Calu3 (cell line): ENCODE measurements around the gene KRT81. TPM values are rescaled to one million over a fixed set of nuclear protein-coding genes. Genes with fewer than 3 reads are reported as not detected.
A peak's percentile ranks its signal among the peaks of the same experiment; 100 is the strongest.

Experiments used
- BruUV-seq: library from RNA; stranded (reverse); fragments of 400-500 nt; replicated peaks from 2 replicates; lab custom pipeline; 2021; lab: Mats Ljungman, UMichigan
- CTCF ChIA-PET: fragments of 300-600 bp; sonication (Branson Sonifier 250); formaldehyde crosslinking; loops from one replicate; lab custom pipeline; 2022; ENCODE audit warnings: antibody characterized with exemption; lab: Charles Lee
- DNase-seq: peaks from one replicate; pipeline ENCODE4 v3.0.0; 2022
- H3K27ac Mint-ChIP-seq: one replicate; pipeline ENCODE4 v1.8.0; 2022; ENCODE audit warnings: mixed read lengths; ENCODE audit not compliant: unreplicated experiment
- H3K27me3 Mint-ChIP-seq: one replicate; pipeline ENCODE4 v1.8.0; 2022; ENCODE audit warnings: mixed read lengths; ENCODE audit not compliant: unreplicated experiment
- H3K36me3 Mint-ChIP-seq: one replicate; pipeline ENCODE4 v1.8.0; 2022; ENCODE audit warnings: mild to moderate bottlenecking, moderate library complexity, mixed read lengths; ENCODE audit not compliant: insufficient read depth, unreplicated experiment
- H3K4me1 Mint-ChIP-seq: one replicate; pipeline ENCODE4 v1.8.0; 2022; ENCODE audit warnings: mild to moderate bottlenecking, low read depth, mixed read lengths; ENCODE audit not compliant: unreplicated experiment
- H3K4me3 Mint-ChIP-seq: one replicate; pipeline ENCODE4 v1.8.0; 2022; ENCODE audit warnings: mild to moderate bottlenecking, low read depth, moderate library complexity, mixed read lengths; ENCODE audit not compliant: unreplicated experiment
- H3K9me3 Mint-ChIP-seq: one replicate; pipeline ENCODE4 v1.8.0; 2022; ENCODE audit warnings: low read depth, mixed read lengths; ENCODE audit not compliant: unreplicated experiment
- intact Hi-C: fragments of 100-400 bp; cut with micrococcal nuclease; formaldehyde crosslinking; loops from one replicate; pipeline ENCODE4 v1.10.0; 2022; ENCODE audit not compliant: unreplicated experiment
- total RNA-seq: library from RNA; stranded (reverse); gene quantifications from 2 replicates; pipeline ENCODE4 v1.2.3, GENCODE V29; 2022
- TF ChIP-seq, protein P1 (sequence below): fragments of 200-600 bp; IDR thresholded peaks from one replicate; pipeline ENCODE4 v1.8.0; 2022; ENCODE audit warnings: antibody characterized with exemption; ENCODE audit not compliant: unreplicated experiment

KRT81 gene
- total RNA-seq, 1 experiment from 2014 or later: 0.28 TPM

DNA sequence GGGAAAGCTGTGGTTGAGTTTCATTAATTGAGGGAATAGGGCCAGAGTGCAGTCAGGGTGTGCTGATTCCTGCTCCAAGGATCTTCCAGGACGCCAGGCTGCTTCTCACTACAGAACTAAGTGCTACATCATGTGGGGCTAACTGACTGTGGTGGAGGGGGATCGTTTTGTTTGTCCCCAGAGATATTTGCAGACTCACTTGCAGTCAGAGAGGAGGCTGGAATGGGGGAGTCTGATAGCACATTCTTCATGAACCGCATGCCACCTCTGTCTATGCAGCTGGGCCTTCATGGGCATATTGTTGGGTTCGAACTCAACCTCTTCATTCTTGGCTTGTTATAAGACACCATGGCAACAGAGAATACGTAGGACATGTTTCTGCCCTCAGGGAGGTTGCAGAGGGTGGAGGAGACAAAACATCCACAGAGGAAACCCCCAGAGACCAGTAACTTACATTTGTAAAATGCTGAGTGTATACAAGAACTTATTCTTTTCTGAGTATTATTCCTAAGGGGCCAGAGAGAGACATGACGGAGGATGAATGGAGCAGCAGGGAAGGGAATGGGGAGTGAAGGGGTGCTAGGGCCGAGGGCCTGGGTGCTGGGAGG is 45.3 kb downstream of the KRT81 start:
- H3K27ac Mint-ChIP-seq: peak overlapping the region; percentile 96
- DNase-seq: no peak
- H3K36me3 Mint-ChIP-seq: peaks cover 100% of the 10 kb centered on the region
- H3K4me3 Mint-ChIP-seq: peak overlapping the region; percentile 70
- TF ChIP-seq, protein P1, sequence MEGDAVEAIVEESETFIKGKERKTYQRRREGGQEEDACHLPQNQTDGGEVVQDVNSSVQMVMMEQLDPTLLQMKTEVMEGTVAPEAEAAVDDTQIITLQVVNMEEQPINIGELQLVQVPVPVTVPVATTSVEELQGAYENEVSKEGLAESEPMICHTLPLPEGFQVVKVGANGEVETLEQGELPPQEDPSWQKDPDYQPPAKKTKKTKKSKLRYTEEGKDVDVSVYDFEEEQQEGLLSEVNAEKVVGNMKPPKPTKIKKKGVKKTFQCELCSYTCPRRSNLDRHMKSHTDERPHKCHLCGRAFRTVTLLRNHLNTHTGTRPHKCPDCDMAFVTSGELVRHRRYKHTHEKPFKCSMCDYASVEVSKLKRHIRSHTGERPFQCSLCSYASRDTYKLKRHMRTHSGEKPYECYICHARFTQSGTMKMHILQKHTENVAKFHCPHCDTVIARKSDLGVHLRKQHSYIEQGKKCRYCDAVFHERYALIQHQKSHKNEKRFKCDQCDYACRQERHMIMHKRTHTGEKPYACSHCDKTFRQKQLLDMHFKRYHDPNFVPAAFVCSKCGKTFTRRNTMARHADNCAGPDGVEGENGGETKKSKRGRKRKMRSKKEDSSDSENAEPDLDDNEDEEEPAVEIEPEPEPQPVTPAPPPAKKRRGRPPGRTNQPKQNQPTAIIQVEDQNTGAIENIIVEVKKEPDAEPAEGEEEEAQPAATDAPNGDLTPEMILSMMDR: no peak
- no TSS peak for BruUV-seq
- H3K9me3 Mint-ChIP-seq: no peaks in the 10 kb centered on the region
- peaks cover 72% of the 10 kb centered on the region for H3K4me1 Mint-ChIP-seq
- no peaks in the 10 kb centered on the region for H3K27me3 Mint-ChIP-seq
- CTCF ChIA-PET: no interaction called here
- intact Hi-C loops: loop anchor here (10.0 kb wide), 1 partner anchor 79 kb away; the partner anchor contains the start of gene KRT83

DNA sequence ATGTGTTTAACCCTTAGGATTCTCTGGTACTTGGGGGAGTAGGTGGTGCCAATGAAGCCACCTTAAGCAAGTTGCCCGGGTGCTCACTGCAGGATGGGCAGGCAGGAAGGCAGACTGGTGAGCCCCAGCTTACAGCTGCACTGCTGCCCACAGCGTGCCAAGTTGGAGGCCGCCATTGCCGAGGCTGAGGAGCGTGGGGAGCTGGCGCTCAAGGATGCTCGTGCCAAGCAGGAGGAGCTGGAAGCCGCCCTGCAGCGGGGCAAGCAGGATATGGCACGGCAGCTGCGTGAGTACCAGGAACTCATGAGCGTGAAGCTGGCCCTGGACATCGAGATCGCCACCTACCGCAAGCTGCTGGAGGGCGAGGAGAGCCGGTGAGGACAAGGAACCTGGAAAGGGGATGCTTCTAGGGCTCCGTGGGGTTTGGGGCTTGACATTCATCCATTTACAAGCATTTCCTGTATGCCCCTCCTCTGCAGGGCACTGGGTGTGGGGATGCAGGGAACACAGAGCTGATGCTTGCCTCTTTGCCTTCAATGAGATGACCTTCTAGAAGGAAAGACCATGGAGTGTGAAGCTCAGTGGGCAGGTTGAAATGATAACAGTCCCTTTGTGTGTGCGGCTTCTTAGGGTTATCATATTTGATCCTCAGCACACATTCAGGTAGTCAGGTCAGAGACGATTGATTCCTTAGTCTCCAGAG is 45.9 kb downstream of the KRT81 start:
- TF ChIP-seq, protein P1: no peak
- CTCF ChIA-PET: interaction anchor here (1.8 kb wide), 1 partner anchor 35 kb away, joined by 6 read pairs; no protein-coding TSS in a partner anchor
- Mint-ChIP-seq H3K27me3 (no peaks in the 10 kb centered on the region), H3K9me3 (no peaks in the 10 kb centered on the region), H3K36me3 (peaks cover 98% of the 10 kb centered on the region), H3K27ac (peak overlapping the region; percentile 96), H3K4me1 (peaks cover 75% of the 10 kb centered on the region), H3K4me3 (peak overlapping the region; percentile 70)
- intact Hi-C loops: loop anchor here (10.0 kb wide), 1 partner anchor 79 kb away; the partner anchor contains the start of gene KRT83
- no TSS peak for BruUV-seq
- DNase-seq: peak; percentile 28

DNA sequence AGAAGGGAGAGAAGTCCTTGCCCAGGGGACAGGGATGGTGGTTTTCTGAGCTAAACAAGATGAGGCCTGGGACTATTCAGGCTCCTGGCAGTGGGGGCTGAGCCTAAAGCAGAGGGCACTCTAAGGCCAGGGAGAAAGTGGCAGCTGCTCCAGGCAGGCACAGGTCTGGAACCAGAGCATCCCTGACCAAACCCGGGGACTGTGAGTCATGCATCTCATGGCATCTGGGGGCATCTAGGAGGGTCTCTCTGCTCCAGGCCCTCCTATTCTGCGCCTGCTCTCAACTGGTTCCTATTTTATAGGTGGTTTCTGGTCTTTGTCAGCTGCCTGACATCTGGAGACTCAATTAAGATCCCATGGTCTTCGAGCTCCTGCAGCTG is 46.7 kb downstream of the KRT81 start:
- CTCF ChIA-PET: interaction anchor here (0.9 to 1.8 kb wide), 5 partner anchors 13 to 97 kb away, joined by 4 to 10 read pairs (median 4); no protein-coding TSS in a partner anchor
- TF ChIP-seq, protein P1: no peak
- H3K36me3 Mint-ChIP-seq: peaks cover 98% of the 10 kb centered on the region
- no peaks in the 10 kb centered on the region for H3K9me3 Mint-ChIP-seq
- H3K4me3 Mint-ChIP-seq: peak overlapping the region; percentile 61
- DNase-seq: peak; percentile 23
- H3K4me1 Mint-ChIP-seq: peaks cover 67% of the 10 kb centered on the region
- BruUV-seq: no TSS peak
- peak overlapping the region; percentile 96 for H3K27ac Mint-ChIP-seq
- intact Hi-C loops: loop anchor here (10.0 kb wide), 1 partner anchor 80 kb away; the partner anchor contains the start of gene KRT83
- H3K27me3 Mint-ChIP-seq: no peaks in the 10 kb centered on the region

- no peaks in the 10 kb centered on the region for H3K9me3 Mint-ChIP-seq
- H3K27ac Mint-ChIP-seq: peak overlapping the region; percentile 96
- H3K4me1 Mint-ChIP-seq: peaks cover 65% of the 10 kb centered on the region
- peak overlapping the region; percentile 61 for H3K4me3 Mint-ChIP-seq
- intact Hi-C loops: loop anchor here (10.0 kb wide), 1 partner anchor 81 kb away; the partner anchor contains the start of gene KRT83
- peaks cover 98% of the 10 kb centered on the region for H3K36me3 Mint-ChIP-seq
- no TSS peak for BruUV-seq
- H3K27me3 Mint-ChIP-seq: no peaks in the 10 kb centered on the region
- CTCF ChIA-PET: interaction anchor here (0.9 to 1.8 kb wide), 5 partner anchors 12 to 96 kb away, joined by 4 to 10 read pairs (median 4); no protein-coding TSS in a partner anchor
- TF ChIP-seq, protein P1: no peak
- peak; percentile 85 for DNase-seq
Measured at GRCh38 chr12:52243856-52244614, 47.3 kb downstream of the KRT81 start.
